K562 (cell line): ENCODE data around the gene PLSCR5. TPM values are rescaled to one million over a fixed set of nuclear protein-coding genes. Genes with fewer than 3 reads are reported as not detected.

Experiments
- CHD1 ChIP-seq: fragments of 200-600 bp; sonication (generic); IDR thresholded peaks from one replicate; pipeline ENCODE4 v1.6.1; 2012; ENCODE audit warnings: mild to moderate bottlenecking, moderate library complexity, low read length, inconsistent platforms
- ESRRB ChIP-seq: fragments of 250-450 bp; sonication (Bioruptor Pico); IDR thresholded peaks from 2 replicates; pipeline ENCODE4 v1.5.0; 2020; ENCODE audit warnings: mild to moderate bottlenecking, moderate library complexity, borderline replicate concordance
- EZH2 ChIP-seq: IDR thresholded peaks from 2 replicates; pipeline ENCODE4 v1.6.1; 2012; ENCODE audit warnings: low read depth, mild to moderate bottlenecking, inconsistent platforms, low read length, borderline replicate concordance
- FOXJ2 ChIP-seq: fragments of 200-800 bp; sonication (Bioruptor generic); IDR thresholded peaks from 2 replicates; pipeline ENCODE4 v1.6.1; 2016; ENCODE audit warnings: missing genetic modification characterization, missing compliant biosample characterization
- GABPA ChIP-seq: fragments of 200-800 bp; sonication (Bioruptor generic); conservative IDR thresholded peaks from 2 replicates; pipeline ENCODE4 v1.6.1; 2016; ENCODE audit warnings: low read depth, missing genetic modification characterization, missing compliant biosample characterization
- HDAC2 ChIP-seq: fragments of 450-650 bp; IDR thresholded peaks from 2 replicates; pipeline ENCODE4 v1.6.1; 2016; ENCODE audit warnings: mild to moderate bottlenecking
- HINFP ChIP-seq: fragments of 450-650 bp; conservative IDR thresholded peaks from 2 replicates; pipeline ENCODE4 v1.6.1; 2016; ENCODE audit warnings: missing genetic modification characterization, low read depth, mild to moderate bottlenecking, control low read depth, missing compliant biosample characterization
- HMG20A ChIP-seq: fragments of 450-650 bp; formaldehyde crosslinking; conservative IDR thresholded peaks from 2 replicates; pipeline ENCODE4 v1.4.0; 2020; ENCODE audit warnings: mild to moderate bottlenecking, mixed read lengths
- KDM5B ChIP-seq: fragments of 200-600 bp; sonication (generic); IDR thresholded peaks from 2 replicates; pipeline ENCODE4 v1.6.1; 2012; ENCODE audit warnings: low read depth, mild to moderate bottlenecking, moderate library complexity, low read length, control low read depth, inconsistent platforms; ENCODE audit not compliant: insufficient replicate concordance
- NEUROD1 ChIP-seq: fragments of 150-350 bp; IDR thresholded peaks from 2 replicates; pipeline ENCODE4 v1.6.1; 2014; ENCODE audit warnings: borderline replicate concordance, low read length, low read depth; ENCODE audit not compliant: partially characterized antibody
- NFIX ChIP-seq: fragments of 250-450 bp; sonication (Bioruptor Pico); IDR thresholded peaks from 2 replicates; pipeline ENCODE4 v1.4.0; 2020; ENCODE audit warnings: low read depth, mild to moderate bottlenecking, moderate library complexity
- POLR2G ChIP-seq: fragments of 200-400 bp; formaldehyde crosslinking; IDR thresholded peaks from 2 replicates; pipeline ENCODE4 v1.6.1; 2017; ENCODE audit warnings: low read depth, mild to moderate bottlenecking, antibody characterized with exemption, low read length, moderate library complexity
- PTBP1 ChIP-seq: fragments of 200-400 bp; formaldehyde crosslinking; IDR thresholded peaks from 2 replicates; pipeline ENCODE4 v1.6.1; 2017; ENCODE audit warnings: low read depth, low read length
- RBM39 ChIP-seq: fragments of 200-400 bp; formaldehyde crosslinking; optimal IDR thresholded peaks from 2 replicates; pipeline ENCODE3; 2018; ENCODE audit warnings: low read depth, low read length
- RUNX1 ChIP-seq: sonication (generic); IDR thresholded peaks from 2 replicates; pipeline ENCODE4 v1.6.1; 2016; ENCODE audit warnings: antibody characterized with exemption, low read depth
- SMAD3 ChIP-seq: fragments of 450-650 bp; formaldehyde crosslinking; conservative IDR thresholded peaks from 2 replicates; pipeline ENCODE4 v1.4.0; 2020; ENCODE audit warnings: mild to moderate bottlenecking
- SP1 ChIP-seq: sonication (generic); formaldehyde crosslinking; IDR thresholded peaks from 2 replicates; pipeline ENCODE4 v1.8.1; 2022; ENCODE audit warnings: mild to moderate bottlenecking, missing genetic modification reagents
- ZBTB8A ChIP-seq: fragments of 450-650 bp; IDR thresholded peaks from 2 replicates; pipeline ENCODE4 v1.6.1; 2018; ENCODE audit warnings: mild to moderate bottlenecking, moderate library complexity; ENCODE audit not compliant: partially characterized antibody
- ZFP30 ChIP-seq: fragments of 250-450 bp; sonication (Bioruptor Pico); IDR thresholded peaks from 2 replicates; pipeline ENCODE4 v1.8.0; 2022; ENCODE audit warnings: moderate library complexity, mild to moderate bottlenecking, inconsistent platforms, borderline replicate concordance
- ZNF133 ChIP-seq: fragments of 250-450 bp; sonication (Bioruptor Pico); IDR thresholded peaks from 2 replicates; pipeline ENCODE4 v1.4.0; 2020; ENCODE audit warnings: mild to moderate bottlenecking
- ZNF354B ChIP-seq: fragments of 250-450 bp; sonication (Bioruptor Pico); IDR thresholded peaks from 2 replicates; pipeline ENCODE4 v1.4.0; 2020
- ZNF436 ChIP-seq: fragments of 250-450, 450-650 bp; sonication (Bioruptor Pico); formaldehyde crosslinking; IDR thresholded peaks from 2 replicates; pipeline ENCODE4 v1.7.0; 2020; ENCODE audit warnings: mild to moderate bottlenecking
- ZNF668 ChIP-seq: fragments of 250-450 bp; sonication (Bioruptor Pico); IDR thresholded peaks from 2 replicates; pipeline ENCODE4 v1.8.0; 2022; ENCODE audit warnings: mild to moderate bottlenecking, inconsistent platforms
- polyA plus RNA-seq, 8 experiments: library from polyadenylated mRNA; depleted of rRNA in 4 of 8; stranded (reverse) in 5 of 8; unstranded in 3 of 8; fragments of >200 nt; fragmentation: Nextera tagmentation in 2 of 8; fragmentation: Illumina TruSeq in 1 of 8; extraction: Ambion mirVana in 2 of 8; extraction: Trizol in 1 of 8; gene quantifications; 2 replicates each; pipeline versions ENCODE4 v1.2.1 to v1.2.3, GENCODE V29; 2011 to 2014; ENCODE audit warnings: inconsistent platforms in 1 of 8, missing spikeins in 1 of 8
- total RNA-seq, 7 experiments: library from RNA; depleted of rRNA in 6 of 7; stranded (reverse); fragments of >200 nt in 6 of 7; fragmentation: Illumina TruSeq in 2 of 7; extraction: Trizol in 2 of 7; gene quantifications; 2 replicates each; pipeline versions ENCODE4 v1.2.1 to v1.2.3, GENCODE V29; 2011 to 2021; ENCODE audit warnings: low replicate concordance in 1 of 7
- TF ChIP-seq, protein P1 (sequence below): sonication (generic); formaldehyde crosslinking; IDR thresholded peaks from 2 replicates; pipeline ENCODE4 v1.8.1; 2023; ENCODE audit warnings: missing genetic modification reagents, mild to moderate bottlenecking, borderline replicate concordance

PLSCR5 gene
- total and polyA plus RNA-seq, 9 of the 15 experiments (the other 6 are each of a cell fraction or from before 2014, with no cell fraction given): not detected

DNA sequence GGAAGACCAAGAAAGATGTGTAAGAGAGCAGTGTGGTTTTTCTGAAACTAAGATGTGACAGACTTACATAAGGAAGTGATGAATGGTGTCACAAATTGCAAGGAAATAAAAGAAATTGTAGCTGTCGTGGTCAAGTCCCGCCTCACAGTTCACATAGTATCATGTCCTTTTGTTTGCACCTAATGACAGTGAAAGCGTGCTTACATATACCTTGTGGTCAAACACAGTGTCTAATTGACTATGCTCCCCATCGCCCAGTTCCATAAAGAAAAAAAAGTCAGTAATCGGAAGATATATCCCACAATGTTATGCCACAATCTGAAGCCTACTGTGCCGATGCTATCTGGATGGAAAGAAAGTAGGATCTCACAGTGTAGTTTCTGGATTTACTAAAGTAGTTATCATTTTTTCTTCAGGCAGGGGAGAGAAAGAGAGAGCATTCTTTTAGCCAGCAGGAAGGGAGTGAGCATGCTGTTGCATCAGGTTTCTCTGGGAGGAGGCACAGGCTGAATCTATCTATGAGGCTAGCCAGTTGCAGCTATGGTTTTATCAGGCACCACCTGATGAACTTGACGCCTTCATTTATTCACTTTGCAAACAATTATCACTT lies 50.9 kb downstream of the PLSCR5 start (continued):
- TF ChIP-seq, protein P1, sequence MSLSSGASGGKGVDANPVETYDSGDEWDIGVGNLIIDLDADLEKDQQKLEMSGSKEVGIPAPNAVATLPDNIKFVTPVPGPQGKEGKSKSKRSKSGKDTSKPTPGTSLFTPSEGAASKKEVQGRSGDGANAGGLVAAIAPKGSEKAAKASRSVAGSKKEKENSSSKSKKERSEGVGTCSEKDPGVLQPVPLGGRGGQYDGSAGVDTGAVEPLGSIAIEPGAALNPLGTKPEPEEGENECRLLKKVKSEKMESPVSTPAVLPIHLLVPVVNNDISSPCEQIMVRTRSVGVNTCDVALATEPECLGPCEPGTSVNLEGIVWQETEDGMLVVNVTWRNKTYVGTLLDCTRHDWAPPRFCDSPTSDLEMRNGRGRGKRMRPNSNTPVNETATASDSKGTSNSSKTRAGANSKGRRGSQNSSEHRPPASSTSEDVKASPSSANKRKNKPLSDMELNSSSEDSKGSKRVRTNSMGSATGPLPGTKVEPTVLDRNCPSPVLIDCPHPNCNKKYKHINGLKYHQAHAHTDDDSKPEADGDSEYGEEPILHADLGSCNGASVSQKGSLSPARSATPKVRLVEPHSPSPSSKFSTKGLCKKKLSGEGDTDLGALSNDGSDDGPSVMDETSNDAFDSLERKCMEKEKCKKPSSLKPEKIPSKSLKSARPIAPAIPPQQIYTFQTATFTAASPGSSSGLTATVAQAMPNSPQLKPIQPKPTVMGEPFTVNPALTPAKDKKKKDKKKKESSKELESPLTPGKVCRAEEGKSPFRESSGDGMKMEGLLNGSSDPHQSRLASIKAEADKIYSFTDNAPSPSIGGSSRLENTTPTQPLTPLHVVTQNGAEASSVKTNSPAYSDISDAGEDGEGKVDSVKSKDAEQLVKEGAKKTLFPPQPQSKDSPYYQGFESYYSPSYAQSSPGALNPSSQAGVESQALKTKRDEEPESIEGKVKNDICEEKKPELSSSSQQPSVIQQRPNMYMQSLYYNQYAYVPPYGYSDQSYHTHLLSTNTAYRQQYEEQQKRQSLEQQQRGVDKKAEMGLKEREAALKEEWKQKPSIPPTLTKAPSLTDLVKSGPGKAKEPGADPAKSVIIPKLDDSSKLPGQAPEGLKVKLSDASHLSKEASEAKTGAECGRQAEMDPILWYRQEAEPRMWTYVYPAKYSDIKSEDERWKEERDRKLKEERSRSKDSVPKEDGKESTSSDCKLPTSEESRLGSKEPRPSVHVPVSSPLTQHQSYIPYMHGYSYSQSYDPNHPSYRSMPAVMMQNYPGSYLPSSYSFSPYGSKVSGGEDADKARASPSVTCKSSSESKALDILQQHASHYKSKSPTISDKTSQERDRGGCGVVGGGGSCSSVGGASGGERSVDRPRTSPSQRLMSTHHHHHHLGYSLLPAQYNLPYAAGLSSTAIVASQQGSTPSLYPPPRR (CRISPR knock-in tag): no peak
- TF ChIP-seq ZBTB8A (no peak), SMAD3 (CRISPR knock-in tag) (no peak), PTBP1 (no peak), ZFP30 (CRISPR knock-in tag) (no peak), KDM5B (no peak), ESRRB (CRISPR knock-in tag) (no peak), HMG20A (CRISPR knock-in tag) (no peak), SP1 (CRISPR knock-in tag) (no peak), HDAC2 (peak; percentile 64; the same call in 1 of the 2 replicates), CHD1 (no peak), ZNF133 (CRISPR knock-in tag) (no peak), FOXJ2 (tag) (peak; percentile 58; the same call in 1 of the 2 replicates), ZNF436 (CRISPR knock-in tag) (no peak), EZH2 (no peak), GABPA (tag) (0 out of 2 replicates have a peak, but pooled peaks have one; percentile 12), NFIX (CRISPR knock-in tag) (no peak), HINFP (tag) (no peak), RBM39 (no peak), POLR2G (no peak), ZNF668 (CRISPR knock-in tag) (no peak; the same call in 1 of the 2 replicates), RUNX1 (no peak), NEUROD1 (no peak), ZNF354B (CRISPR knock-in tag) (no peak)
